ENCODE data around the gene COL9A2.
"Not testable (repeated sequence)": the region's sequence is repeated elsewhere in the genome, so short reads cannot be mapped to it uniquely, and the experiment has no call there.

The COL9A2 gene

GRCh38 chr1:40341491-40342380 is 24.6 kb upstream of the COL9A2 start:
- TF ChIP-seq POLR2A (IDR thresholded peaks at IDR 0.05; ENCODE audit: low read length) (no peak), GATA1 (IDR thresholded peaks at IDR 0.05; ENCODE audit: low read depth, low read length) (no peak)
- DNase-seq: no peak

DNA sequence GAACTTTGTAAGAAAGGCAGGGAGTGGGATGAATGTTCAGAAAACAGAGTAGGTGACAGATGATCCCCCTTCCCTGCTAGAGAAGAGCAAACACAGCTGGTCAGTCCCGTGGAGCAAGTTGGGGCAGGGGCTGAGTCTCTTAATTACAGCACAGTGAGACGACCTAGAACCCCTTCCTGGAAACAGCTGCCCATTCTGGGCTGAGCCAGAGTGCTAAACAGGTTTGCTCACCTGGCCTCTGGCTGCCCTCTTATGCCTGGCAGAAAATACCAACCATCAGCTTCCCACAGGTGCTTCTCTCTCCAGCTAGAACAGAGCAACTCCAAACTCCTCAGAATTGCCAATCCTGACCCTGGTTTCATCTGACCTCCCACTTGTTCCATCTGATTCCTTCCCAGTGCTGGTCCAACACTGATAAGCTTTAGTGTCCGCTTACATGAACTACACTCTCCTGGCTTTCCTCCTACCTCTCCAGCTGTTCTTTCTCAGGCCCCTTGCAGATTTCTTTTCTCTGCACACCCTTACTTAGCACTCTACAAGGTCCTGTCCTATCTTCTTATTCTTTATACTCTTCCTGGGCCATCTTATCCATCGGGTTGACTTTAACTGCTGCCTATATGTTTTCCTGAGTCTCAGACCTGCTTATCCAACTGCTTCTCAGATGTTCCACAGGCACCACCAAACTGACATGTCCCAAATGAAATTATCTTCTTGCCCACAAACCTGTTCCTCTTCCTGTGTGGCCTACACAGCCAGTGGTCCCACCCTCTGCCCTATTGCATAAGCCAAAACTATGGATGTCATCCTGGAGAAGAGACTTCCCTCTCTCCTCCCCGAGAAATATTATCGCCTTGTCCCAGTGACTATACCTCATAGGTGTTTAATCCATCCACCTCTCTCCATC is 22.6 kb upstream of the COL9A2 start:
- TF ChIP-seq GATA1 (IDR thresholded peaks at IDR 0.05; ENCODE audit: low read depth, low read length): no peak
- no peak for TF ChIP-seq POLR2A (IDR thresholded peaks at IDR 0.05; ENCODE audit: low read length)
- no peak for DNase-seq

- peak; percentile 84 to 92 for DNase-seq
- no peak for TF ChIP-seq GATA1 (IDR thresholded peaks at IDR 0.05; ENCODE audit: low read depth, low read length)
- TF ChIP-seq POLR2A (IDR thresholded peaks at IDR 0.05; ENCODE audit: low read length): no peak
These were observed 21.8 kb upstream of the COL9A2 start for GRCh38 chr1:40338745-40339419.

GRCh38 chr1:40337443-40337842 is 20.4 kb upstream of the COL9A2 start:
- TF ChIP-seq GATA1 (IDR thresholded peaks at IDR 0.05; ENCODE audit: low read depth, low read length) (no peak), POLR2A (IDR thresholded peaks at IDR 0.05; ENCODE audit: low read length) (no peak)
- no peak for DNase-seq

- no peak for DNase-seq
- TF ChIP-seq GATA1 (IDR thresholded peaks at IDR 0.05; ENCODE audit: low read depth, low read length) (no peak), POLR2A (IDR thresholded peaks at IDR 0.05; ENCODE audit: low read length) (no peak)
These were observed 15.6 kb upstream of the COL9A2 start for GRCh38 chr1:40332695-40333094.

GRCh38 chr1:40331403-40331802 is 14.3 kb upstream of the COL9A2 start:
- not testable (repeated sequence) for DNase-seq

- DNase-seq: no peak
- TF ChIP-seq GATA1 (IDR thresholded peaks at IDR 0.05; ENCODE audit: low read depth, low read length) (no peak), POLR2A (IDR thresholded peaks at IDR 0.05; ENCODE audit: low read length) (no peak)
These were observed 2.0 kb upstream of the COL9A2 start for GRCh38 chr1:40318970-40319621.

GRCh38 chr1:40318476-40318875 is 1.4 kb upstream of the COL9A2 start:
- no peak for TF ChIP-seq POLR2A (IDR thresholded peaks at IDR 0.05; ENCODE audit: low read length)
- TF ChIP-seq GATA1 (IDR thresholded peaks at IDR 0.05; ENCODE audit: low read depth, low read length): no peak
- no peak for DNase-seq

DNA sequence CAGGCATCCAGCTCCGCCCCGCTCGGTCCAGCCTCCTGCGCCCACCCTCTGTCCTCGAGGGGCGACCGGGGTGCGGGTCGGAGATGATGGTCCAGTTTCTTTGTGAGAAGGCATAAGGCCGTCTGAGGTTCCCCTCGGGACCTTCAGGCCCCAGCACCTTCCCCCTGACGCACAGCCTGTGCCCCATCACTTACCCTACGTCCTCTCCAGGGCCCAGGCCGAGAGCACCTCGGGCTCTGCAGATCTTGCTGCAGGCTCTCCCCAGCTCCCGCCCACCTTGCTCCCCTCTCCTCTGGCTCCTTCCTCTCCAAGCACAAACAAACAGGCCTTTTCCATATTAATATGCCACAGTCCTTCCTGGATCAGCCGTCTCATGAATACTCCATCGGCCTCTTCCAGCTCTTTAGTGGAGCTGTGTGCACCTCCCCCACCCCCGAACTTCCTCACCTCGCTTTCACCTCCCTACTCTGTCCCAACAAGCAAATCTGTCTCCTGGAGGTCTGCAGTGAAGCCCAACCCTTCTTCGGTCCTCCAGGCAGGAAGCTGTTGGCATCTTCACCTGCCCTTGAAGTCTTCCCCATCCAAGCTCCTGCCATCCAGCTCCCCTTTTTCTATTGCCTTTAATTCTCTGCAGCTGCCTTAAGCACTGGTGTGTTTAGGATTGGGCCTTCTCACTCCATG is 448 bp upstream of the COL9A2 start:
- TF ChIP-seq POLR2A (IDR thresholded peaks at IDR 0.05; ENCODE audit: low read length) (no peak), GATA1 (IDR thresholded peaks at IDR 0.05; ENCODE audit: low read depth, low read length) (no peak)
- DNase-seq: no peak

DNA sequence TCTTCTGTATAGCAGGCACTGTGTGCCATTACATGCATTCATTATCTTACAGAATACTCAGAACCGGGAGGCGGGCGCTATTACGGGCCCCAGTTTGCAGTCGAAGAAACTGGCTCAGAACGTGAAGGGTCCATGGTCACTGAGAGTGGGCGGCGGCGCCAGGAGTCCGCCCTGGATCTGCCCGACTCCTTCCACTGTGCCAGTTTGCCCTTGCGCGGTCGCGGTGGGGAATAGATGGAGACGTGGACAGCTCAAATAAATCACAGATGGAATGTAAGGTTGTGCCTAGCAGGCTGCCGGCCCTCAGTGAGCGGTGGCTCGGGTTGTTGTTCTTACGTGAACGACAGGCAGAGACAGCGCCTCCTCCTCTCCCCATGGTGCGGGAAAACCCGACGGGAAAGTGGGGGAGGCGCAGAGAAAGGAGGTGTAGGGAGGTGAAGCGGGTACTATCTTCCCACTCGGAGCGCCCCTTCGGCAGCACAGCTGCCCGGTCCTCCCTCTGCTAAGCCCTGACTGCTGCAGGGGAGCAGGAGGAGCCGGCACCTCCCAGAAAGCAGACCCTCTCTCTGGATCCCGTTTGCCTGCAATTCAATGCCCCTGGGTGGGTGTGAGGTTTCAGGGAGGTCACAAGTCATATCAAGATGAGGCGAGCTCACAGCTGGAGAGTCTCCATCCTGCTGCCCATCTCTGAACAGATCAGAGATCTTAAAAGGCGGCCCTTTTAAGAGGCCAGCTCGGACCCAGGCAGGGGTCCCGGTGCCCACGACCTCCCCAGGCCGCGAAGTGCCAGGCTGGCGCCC is 1.1 kb downstream of the COL9A2 start:
- TF ChIP-seq POLR2A (IDR thresholded peaks at IDR 0.05; ENCODE audit: low read length): no peak
- no peak for TF ChIP-seq GATA1 (IDR thresholded peaks at IDR 0.05; ENCODE audit: low read depth, low read length)
- DNase-seq: peak; percentile 40 to 62

DNA sequence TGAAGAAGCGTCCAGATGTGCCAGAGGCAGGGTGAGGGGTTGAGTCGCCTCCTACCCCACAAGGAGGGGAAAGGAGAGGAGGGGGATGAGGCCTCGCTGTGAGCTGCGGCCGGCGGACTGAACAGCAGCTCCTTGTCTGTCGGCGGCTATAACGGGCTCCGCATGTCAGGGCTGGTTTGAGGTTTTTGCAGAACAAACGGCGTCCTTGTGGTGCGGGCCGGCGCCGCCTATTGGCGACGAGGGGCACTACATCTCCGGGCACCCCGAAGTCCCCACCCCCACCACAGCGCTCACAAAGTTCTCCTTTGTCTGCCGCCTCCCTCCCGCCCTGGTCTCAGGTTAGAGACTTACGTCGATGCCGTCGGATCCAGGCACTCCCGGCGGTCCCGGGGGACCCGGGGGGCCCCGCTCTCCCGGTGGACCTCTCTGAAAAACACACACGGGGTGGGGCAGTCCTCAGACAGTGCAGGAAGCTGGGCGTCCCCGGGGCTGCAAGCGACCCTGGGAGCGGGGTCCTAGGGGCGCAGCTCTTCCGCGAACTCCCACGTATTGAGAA is 1.8 kb downstream of the COL9A2 start:
- TF ChIP-seq POLR2A (IDR thresholded peaks at IDR 0.05; ENCODE audit: low read length): no peak
- no peak for TF ChIP-seq GATA1 (IDR thresholded peaks at IDR 0.05; ENCODE audit: low read depth, low read length)
- DNase-seq: peak; percentile 89 to 93

DNA sequence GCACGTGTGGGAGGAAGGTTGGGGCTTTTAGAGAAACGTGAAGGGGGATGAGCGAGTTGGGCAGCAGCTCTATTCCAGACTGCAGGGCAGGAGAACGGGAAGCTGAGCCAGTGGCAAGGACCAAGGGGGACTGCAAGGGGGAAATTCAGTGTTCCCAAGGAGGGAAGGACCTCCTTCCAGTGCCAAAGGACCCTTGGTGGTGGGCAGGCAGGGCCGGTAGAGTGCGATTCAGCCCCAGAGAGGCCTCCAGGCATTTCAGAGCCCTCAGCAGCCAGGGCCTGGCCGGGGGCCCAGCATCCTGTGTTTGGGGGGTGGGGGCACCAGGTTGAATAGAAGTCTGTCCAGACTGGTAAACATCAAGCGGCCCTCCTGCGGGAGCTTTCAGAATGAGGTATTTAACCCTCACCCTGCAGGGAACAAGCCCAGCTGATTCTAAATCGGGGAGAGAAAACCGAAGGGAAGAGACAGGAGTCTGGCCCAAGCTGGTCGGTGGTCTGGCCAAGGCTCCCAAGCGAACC is 2.3 kb downstream of the COL9A2 start:
- TF ChIP-seq POLR2A (IDR thresholded peaks at IDR 0.05; ENCODE audit: low read length) (no peak), GATA1 (IDR thresholded peaks at IDR 0.05; ENCODE audit: low read depth, low read length) (no peak)
- no peak for DNase-seq

Measured in erythroblast (primary cell).